ENCODE data around the gene VKORC1.

The VKORC1 gene

DNA sequence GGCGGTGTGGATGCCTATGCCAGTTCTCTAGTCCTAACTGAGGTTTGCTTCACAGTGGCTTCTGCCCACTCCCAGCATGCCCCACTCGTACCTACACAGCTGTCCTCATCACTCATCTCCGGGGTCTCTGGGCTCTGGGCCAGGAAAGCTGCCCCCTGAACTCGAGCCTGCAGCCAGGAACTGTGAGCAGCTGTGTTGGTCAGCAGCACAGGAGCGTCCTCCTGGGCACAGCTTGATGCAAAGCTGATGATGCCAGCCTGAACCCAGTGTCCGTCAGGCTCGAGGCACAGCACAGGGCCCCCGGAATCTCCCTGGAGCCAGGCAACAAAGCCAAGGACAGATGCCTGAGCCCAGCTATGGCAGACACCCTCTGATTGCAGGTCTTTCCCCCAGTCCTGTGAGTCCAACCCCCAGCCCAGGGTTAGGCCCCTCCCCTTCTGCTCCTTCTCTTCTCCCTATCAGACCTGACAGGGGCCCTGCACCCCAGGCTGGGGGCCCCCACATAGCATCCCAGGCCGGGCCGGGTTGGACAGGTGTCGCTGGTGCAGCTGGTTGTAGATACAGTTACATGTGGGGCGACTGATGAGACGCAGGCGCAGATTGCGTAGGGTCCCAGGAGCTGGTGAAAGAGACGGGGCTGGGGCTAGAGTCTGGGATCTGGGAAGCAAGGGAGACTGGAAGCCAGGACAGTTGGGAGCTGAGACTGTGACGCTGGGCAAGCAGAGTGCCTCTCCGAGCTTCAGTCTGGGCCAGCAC lies 8.5 kb downstream of the VKORC1 start:
- TF ChIP-seq POLR2A (IDR thresholded peaks at IDR 0.05; ENCODE audit: low read length), result no peak
- TF ChIP-seq GATA1 (IDR thresholded peaks at IDR 0.05; ENCODE audit: low read depth, low read length), result no peak
- no peak for DNase-seq

DNA sequence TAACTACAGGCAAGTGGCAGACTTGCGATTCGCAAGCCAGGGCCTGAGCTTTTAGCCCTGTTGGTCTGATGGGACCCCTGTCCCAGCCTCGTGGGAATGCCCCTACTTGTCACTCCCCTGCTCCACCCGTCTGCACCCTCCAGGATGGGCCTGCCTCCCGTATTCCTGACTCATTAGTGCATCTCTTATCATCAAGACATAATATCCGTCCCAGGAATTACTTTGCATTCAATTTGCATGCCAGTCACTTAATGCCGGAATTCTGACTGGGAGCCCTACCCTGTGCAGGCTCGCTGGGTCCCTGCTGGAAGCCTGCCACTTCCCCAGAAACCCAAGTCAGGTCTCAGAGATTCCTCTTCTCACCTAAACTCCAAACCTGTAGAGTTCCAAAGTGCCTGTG lies 9.2 kb downstream of the VKORC1 start:
- no peak for DNase-seq
- no peak for TF ChIP-seq GATA1 (IDR thresholded peaks at IDR 0.05; ENCODE audit: low read depth, low read length)
- no peak for TF ChIP-seq POLR2A (IDR thresholded peaks at IDR 0.05; ENCODE audit: low read length)

DNA sequence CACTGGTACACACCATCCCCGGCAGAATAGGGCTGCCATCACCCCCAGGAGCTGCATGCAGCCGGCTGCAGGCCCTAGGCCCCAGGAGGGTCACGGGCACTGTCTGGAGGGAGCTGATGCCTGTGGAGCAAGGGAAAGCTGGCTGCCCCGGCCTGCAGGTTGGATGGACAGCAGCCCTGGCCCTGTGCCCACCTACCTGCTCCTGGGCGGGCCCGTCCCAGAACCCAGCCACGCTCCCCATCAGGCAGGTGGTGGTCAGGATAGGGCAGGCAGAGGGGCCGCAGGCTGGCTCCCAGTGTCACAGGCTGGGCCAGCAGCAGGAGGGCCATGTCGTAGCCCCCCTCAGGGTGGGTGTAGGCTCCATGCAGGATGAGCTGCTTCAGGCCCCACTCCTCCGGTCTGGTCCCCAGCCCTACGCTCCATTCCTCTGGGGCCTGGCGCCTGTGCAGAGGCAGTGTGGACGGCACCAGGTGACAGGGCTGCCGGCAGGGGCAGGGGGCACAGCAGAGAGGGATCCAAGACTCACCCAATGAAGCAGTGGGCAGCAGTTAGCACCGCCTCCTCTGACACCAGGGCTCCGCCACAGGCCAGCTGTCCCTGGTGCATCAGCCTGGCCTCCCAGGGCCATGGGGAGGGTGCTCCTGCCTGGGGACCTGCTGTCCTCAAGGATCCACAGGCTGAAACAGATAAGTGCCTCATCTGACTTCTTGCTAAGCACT lies 9.9 kb downstream of the VKORC1 start:
- TF ChIP-seq POLR2A (IDR thresholded peaks at IDR 0.05; ENCODE audit: low read length) (peak; percentile 4), GATA1 (IDR thresholded peaks at IDR 0.05; ENCODE audit: low read depth, low read length) (no peak)
- no peak for DNase-seq

DNA sequence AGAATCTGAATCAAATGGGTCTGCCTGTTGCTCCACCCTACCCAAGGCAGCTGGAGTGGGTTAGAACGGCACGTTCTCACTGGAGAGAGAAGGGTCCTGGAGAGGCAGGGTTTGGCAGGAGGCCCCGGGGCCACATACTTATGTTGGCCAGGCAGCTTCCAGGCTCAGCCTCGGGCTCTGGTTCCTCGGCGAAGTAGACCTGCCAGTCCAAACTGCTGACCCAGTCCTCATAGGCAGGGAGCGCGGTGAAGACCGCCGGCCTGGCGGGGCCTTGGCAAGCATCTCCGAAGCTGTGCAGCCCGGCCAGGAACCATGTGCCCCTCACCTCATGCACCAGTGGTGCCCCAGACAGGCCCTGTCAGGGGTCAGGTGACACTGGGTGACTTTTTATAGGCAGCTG lies 10.6 kb downstream of the VKORC1 start:
- DNase-seq, result no peak
- TF ChIP-seq GATA1 (IDR thresholded peaks at IDR 0.05; ENCODE audit: low read depth, low read length), result no peak
- no peak for TF ChIP-seq POLR2A (IDR thresholded peaks at IDR 0.05; ENCODE audit: low read length)

DNA sequence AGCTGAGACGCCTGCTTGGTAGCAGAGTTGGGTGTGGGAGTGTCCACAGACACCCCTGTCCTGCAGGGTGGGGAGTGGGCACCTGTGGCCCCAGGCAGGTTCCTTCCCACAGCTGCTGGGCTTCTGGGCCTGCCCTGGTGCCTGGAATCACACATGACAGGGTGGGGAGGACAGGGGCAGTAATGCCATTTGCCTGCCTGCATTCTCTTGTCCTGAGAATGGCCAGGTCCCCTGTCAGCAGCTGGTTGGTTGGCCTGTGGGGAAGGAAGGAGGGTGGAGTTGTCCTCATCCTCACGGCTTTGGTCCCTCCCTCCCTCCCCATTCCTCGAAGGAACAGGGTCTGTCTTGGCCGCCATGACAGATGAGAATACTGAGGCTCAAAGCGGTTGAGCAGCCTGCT lies 11.0 kb downstream of the VKORC1 start:
- TF ChIP-seq GATA1 (IDR thresholded peaks at IDR 0.05; ENCODE audit: low read depth, low read length) (no peak), POLR2A (IDR thresholded peaks at IDR 0.05; ENCODE audit: low read length) (no peak)

DNA sequence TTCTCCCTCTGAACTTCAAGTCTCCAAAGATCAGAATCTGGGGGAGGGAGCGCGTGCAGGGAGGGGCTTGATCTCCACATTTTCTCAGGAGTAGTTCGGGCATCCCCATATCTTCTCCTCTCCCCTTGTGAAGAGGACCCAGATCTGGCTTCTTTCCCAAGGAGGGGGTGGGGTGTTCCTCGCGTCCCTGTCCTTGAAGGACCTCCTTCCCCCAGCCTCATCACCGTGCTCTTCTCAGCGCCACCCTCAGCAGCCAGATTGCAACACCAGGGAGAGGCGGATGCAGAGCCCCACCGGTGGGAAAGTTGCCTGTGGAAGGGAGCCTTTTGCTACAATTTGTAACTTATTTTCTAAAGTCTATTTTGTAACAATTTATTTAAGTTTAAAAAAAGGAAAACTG lies 11.5 kb downstream of the VKORC1 start:
- DNase-seq, result no peak
- no peak for TF ChIP-seq POLR2A (IDR thresholded peaks at IDR 0.05; ENCODE audit: low read length)
- TF ChIP-seq GATA1 (IDR thresholded peaks at IDR 0.05; ENCODE audit: low read depth, low read length), result no peak

More for the DNA sequence above, 11.0 kb downstream of the VKORC1 start:
- no peak for DNase-seq

DNA sequence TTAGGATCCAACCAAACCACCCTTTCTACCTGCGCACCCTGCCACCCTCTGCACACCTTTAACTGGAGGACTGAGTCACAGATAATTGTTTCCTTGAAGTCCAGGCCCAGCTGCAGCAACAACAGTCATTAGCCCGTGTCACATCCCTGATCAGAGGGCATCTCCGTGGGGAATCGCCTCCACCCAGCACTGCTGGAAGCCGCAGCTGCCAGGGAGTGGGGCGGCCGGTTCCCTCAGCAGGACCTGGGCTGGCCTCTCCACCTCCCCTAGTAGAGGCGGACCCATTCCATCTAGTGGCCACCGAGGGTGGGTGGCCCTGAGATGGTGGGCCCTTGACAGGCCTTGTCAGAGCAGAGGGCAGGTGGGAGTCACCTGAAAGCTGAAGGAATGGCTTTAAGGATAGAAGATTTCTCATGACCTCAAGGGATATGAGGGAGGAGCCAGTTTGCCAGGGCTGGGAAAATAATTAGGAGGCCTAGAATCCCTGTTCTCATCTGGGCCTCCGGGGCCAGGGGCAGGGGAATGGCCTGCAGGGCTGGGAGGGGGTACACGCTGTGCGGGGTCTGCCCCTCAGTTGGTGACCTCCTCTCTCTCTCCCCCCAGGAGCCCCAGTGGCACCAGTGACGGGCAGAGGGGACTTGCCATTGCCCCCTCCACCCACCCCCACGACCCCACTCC lies 12.1 kb downstream of the VKORC1 start:
- no peak for DNase-seq
- TF ChIP-seq GATA1 (IDR thresholded peaks at IDR 0.05; ENCODE audit: low read depth, low read length) (no peak), POLR2A (IDR thresholded peaks at IDR 0.05; ENCODE audit: low read length) (no peak)

DNA sequence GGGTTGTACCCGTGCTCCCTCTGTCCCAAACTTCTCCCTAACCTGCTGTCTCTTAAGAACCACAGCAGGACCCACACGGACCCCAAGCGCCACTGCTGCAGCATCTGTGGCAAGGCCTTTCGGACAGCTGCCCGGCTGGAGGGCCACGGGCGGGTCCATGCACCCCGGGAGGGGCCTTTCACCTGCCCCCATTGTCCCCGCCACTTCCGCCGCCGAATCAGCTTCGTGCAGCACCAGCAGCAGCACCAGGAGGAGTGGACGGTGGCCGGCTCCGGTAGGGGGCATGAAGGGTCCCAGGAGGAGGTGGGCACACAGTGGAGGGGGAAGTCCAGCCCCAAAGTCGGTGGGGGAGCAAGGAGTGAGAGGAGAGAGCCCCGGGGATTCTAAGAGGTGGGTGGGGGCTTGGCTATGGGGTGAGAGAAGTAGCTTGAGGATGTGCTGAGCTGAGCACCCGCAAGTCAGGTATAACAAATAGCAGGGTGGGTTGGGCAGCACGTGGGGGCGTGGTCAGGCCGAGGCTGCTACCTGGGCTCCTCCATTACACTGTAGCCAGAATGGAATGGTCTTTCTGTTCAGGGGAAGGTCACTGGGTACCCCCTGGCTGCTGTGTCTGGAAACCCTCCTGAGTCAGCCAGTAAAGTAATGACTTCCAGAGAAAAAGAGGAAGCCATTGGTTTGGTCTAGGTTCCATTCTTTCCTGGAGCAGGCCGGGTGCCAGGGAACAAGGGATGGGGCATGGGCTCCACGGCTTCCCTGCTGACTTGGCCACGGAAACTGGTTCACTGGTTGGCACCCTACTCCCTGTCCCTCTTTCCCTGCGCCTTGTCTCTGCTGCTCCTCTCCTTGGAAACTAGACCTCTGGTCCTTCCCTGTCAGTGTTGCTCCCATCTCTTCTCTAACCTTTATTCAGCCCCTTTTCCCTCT lies 12.9 kb downstream of the VKORC1 start:
- TF ChIP-seq GATA1 (IDR thresholded peaks at IDR 0.05; ENCODE audit: low read depth, low read length) (no peak), POLR2A (IDR thresholded peaks at IDR 0.05; ENCODE audit: low read length) (no peak)
- DNase-seq, result no peak

DNA sequence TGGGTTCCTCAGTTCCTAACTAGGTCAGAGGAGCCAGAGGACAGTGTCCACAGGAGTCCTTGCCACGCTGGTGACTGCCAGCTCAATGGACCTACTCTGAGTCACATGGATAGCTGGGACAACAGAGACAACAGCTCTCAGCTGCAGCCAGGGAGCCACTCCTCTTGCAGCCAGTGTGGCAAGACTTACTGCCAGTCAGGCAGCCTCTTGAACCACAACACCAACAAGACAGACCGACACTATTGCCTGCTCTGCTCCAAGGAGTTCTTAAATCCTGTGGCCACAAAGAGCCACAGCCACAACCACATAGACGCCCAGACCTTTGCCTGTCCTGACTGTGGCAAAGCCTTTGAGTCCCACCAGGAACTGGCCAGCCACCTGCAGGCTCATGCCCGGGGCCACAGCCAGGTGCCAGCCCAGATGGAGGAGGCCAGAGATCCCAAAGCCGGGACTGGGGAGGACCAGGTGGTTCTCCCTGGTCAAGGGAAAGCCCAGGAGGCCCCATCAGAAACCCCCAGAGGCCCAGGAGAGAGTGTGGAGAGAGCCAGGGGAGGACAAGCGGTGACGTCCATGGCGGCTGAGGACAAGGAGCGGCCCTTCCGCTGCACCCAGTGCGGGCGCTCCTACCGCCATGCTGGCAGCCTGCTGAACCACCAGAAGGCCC lies 13.7 kb downstream of the VKORC1 start:
- TF ChIP-seq POLR2A (IDR thresholded peaks at IDR 0.05; ENCODE audit: low read length), result no peak
- no peak for TF ChIP-seq GATA1 (IDR thresholded peaks at IDR 0.05; ENCODE audit: low read depth, low read length)
- no peak for DNase-seq

DNA sequence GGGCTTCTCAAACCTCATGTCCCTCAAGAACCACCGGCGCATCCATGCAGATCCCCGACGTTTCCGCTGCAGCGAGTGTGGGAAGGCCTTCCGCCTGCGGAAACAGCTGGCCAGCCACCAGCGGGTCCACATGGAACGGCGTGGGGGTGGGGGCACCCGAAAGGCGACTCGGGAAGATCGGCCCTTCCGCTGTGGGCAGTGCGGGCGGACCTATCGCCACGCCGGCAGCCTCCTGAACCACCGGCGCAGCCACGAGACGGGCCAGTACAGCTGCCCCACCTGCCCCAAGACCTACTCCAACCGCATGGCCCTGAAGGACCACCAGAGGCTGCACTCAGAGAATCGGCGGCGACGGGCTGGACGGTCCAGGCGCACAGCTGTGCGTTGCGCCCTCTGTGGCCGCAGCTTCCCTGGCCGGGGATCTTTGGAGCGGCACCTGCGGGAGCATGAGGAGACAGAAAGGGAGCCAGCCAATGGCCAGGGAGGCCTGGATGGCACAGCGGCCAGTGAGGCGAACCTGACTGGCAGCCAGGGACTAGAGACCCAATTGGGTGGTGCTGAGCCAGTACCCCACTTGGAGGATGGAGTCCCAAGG lies 14.5 kb downstream of the VKORC1 start:
- DNase-seq, result no peak
- TF ChIP-seq POLR2A (IDR thresholded peaks at IDR 0.05; ENCODE audit: low read length) (no peak), GATA1 (IDR thresholded peaks at IDR 0.05; ENCODE audit: low read depth, low read length) (no peak)

DNA sequence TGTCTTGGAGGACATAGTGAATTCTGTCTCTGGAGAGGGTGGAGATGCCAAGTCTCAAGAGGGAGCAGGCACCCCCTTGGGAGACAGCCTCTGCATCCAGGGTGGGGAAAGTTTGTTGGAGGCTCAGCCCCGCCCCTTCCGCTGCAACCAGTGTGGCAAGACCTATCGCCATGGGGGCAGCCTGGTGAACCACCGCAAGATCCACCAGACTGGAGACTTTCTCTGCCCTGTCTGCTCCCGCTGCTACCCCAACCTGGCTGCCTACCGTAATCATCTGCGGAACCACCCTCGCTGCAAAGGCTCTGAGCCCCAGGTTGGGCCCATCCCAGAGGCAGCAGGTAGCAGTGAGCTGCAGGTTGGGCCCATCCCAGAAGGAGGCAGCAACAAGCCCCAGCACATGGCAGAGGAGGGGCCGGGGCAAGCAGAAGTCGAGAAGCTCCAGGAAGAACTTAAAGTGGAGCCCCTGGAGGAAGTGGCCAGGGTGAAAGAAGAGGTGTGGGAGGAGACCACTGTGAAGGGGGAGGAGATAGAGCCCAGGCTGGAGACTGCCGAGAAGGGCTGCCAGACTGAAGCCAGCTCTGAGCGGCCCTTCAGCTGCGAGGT lies 15.2 kb downstream of the VKORC1 start:
- no peak for TF ChIP-seq POLR2A (IDR thresholded peaks at IDR 0.05; ENCODE audit: low read length)
- TF ChIP-seq GATA1 (IDR thresholded peaks at IDR 0.05; ENCODE audit: low read depth, low read length), result no peak
- DNase-seq, result no peak

DNA sequence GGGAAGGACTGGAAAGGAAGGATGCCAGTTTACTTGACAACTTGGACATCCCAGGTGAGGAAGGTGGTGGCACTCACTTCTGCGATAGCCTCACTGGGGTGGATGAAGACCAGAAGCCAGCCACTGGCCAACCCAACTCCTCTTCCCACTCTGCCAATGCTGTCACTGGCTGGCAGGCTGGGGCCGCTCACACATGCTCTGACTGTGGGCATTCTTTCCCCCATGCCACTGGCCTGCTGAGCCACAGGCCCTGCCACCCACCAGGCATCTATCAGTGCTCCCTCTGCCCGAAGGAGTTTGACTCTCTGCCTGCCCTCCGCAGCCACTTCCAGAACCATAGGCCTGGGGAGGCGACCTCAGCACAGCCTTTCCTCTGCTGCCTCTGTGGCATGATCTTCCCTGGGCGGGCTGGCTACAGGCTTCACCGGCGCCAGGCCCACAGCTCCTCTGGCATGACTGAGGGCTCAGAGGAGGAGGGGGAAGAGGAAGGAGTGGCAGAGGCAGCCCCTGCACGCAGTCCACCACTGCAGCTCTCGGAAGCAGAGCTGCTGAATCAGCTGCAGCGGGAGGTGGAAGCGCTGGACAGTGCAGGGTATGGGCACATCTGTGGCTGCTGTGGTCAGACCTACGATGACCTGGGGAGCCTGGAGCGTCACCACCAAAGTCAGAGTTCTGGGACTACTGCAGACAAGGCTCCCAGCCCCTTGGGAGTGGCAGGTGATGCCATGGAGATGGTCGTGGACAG lies 15.8 kb downstream of the VKORC1 start:
- no peak for DNase-seq
- TF ChIP-seq POLR2A (IDR thresholded peaks at IDR 0.05; ENCODE audit: low read length) (no peak), GATA1 (IDR thresholded peaks at IDR 0.05; ENCODE audit: low read depth, low read length) (no peak)

All from erythroblast (primary cell).